Kidney (tissue), 14 donors: Measurements from ENCODE around the gene LTBP1. TPM values are rescaled to one million over a fixed set of nuclear protein-coding genes. Genes with fewer than 3 reads are reported as not detected.
"Not testable (repeated sequence)": the region's sequence is repeated elsewhere in the genome, so short reads cannot be mapped to it uniquely, and the experiment has no call there.

Source experiments
- DNase-seq, 5 donors: peaks; one replicate each; pipeline ENCODE4 v3.0.0-alpha.2; 2013 to 2020
- FAIRE-seq: peaks from 2 replicates; lab custom pipeline; 2012; peaks lifted over from hg19 to GRCh38; lab: Jason Lieb, UNC
- H3K27ac ChIP-seq, 2 donors: one replicate each; pipeline ENCODE4 v1.7.0; 2013; ENCODE audit warnings: low read depth in 2 of 2, low read length in 2 of 2, inconsistent platforms in 1 of 2
- H3K27me3 ChIP-seq: one replicate; pipeline ENCODE4 v1.7.1; 2013; ENCODE audit warnings: low read length, inconsistent platforms; ENCODE audit not compliant: control insufficient read depth, insufficient read depth
- H3K36me3 ChIP-seq, 3 donors: one replicate each; pipeline versions ENCODE4 v1.7.0 to v1.7.1; 2013; ENCODE audit warnings: low read length in 3 of 3, control low read depth in 1 of 3, inconsistent platforms in 1 of 3; ENCODE audit not compliant: insufficient read depth in 3 of 3, control insufficient read depth in 2 of 3
- H3K4me1 ChIP-seq, 3 donors: one replicate each; pipeline versions ENCODE4 v1.7.0 to v1.7.1; 2013; ENCODE audit warnings: low read length in 3 of 3, inconsistent platforms in 1 of 3, low read depth in 1 of 3; ENCODE audit not compliant: control insufficient read depth in 2 of 3, insufficient read depth in 2 of 3
- H3K4me3 ChIP-seq, 3 donors: one replicate each; pipeline versions ENCODE4 v1.7.0 to v1.8.1; 2013; ENCODE audit warnings: low read length in 3 of 3, control low read depth in 1 of 3, inconsistent platforms in 1 of 3
- H3K9ac ChIP-seq, 3 donors: one replicate each; pipeline versions ENCODE4 v1.7.0 to v1.7.1; 2013; ENCODE audit warnings: low read length in 3 of 3, control low read depth in 1 of 3, inconsistent platforms in 1 of 3
- H3K9me3 ChIP-seq, 3 donors: one replicate each; pipeline versions ENCODE4 v1.7.0 to v1.7.1; 2013; ENCODE audit warnings: low read length in 3 of 3, control low read depth in 1 of 3, inconsistent platforms in 1 of 3; ENCODE audit not compliant: control insufficient read depth in 2 of 3, insufficient read depth in 1 of 3
- intact Hi-C: fragments of 100-400 bp; cut with DNase I; formaldehyde crosslinking; loops from one replicate; pipeline ENCODE4 v1.11.1; 2022
- polyA plus RNA-seq: library from polyadenylated mRNA; stranded (reverse); fragments of 350-450 nt; fragmentation: Illumina TruSeq; extraction: RNeasy Lipid Tissue Mini Kit (QIAGEN cat#74804); gene quantifications from one replicate; pipeline ENCODE4 v1.2.3, GENCODE V29; 2014; ENCODE audit warnings: low read depth, low replicate concordance; ENCODE audit not compliant: insufficient read depth
- total RNA-seq: library from RNA; stranded (reverse); fragmentation: NEBNext Ultra II Directional; extraction: Animal tissue kit (Norgen Biotek cat#: 25700); gene quantifications from one replicate; pipeline ENCODE4 v1.2.1, GENCODE V29; 2021
- TF ChIP-seq, protein P1 (sequence below): IDR thresholded peaks from 3 replicates; pipeline ENCODE4 v1.5.1; 2012; ENCODE audit warnings: mild to moderate bottlenecking, moderate library complexity, borderline replicate concordance; ENCODE audit not compliant: insufficient read depth; ENCODE audit errors: extremely low read depth
- donor health status: control.
- donor health status: control.
- donor health status: control.
- donor health status: control.
- donor health status: control.
- donor health status: DM: yes; HTN: yes; CAD: no.
- donor health status: Normal renal cell carcinoma (clear cell type).

LTBP1 gene
- total and polyA plus RNA-seq, 2 donors from 2014 or later, result 9.3 to 39.8 TPM

DNA sequence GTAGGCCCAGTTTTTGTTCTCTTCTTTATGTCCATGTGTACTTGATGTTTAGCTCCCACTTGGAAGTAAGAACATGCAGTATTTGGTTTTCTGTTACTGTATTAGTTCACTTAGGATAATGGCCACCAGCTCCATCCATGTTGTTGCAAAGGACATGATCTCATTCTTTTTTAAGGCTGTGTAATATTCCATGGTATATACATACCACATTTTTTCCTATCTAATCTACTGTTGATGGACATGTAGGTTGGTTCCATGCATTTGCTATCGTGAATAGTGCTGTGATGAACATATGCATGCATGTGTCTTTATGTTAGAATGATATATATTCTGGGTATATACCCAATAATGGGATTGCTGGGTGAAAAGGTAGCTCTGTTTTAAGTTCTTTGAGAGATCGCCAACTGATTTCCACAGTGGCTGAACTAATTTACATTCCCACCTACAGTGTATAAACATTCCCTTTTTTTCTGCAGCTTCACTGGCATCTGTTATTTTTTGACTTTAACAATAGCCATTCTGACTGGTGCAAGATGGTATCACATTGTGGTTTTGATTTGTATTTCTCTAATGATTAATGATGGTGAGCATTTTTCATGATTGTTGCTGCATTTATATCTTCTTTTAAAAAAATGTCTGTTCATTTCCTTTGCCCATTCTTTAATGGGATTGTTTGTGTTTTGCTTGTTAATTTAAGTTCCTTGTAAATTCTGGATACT lies 22.9 kb downstream of the LTBP1 start:
- Histone ChIP-seq H3K27me3 (no peaks in the 10 kb centered on the region), H3K4me3 (no peak overlapping the region), H3K36me3 (no peaks in the 10 kb centered on the region), H3K4me1 (no peaks in the 10 kb centered on the region), H3K27ac (no peak overlapping the region), H3K9ac (no peak overlapping the region), H3K9me3 (peaks cover 0 to under 1% (median 0%) of the 10 kb centered on the region in 3 donors)
- TF ChIP-seq, protein P1, sequence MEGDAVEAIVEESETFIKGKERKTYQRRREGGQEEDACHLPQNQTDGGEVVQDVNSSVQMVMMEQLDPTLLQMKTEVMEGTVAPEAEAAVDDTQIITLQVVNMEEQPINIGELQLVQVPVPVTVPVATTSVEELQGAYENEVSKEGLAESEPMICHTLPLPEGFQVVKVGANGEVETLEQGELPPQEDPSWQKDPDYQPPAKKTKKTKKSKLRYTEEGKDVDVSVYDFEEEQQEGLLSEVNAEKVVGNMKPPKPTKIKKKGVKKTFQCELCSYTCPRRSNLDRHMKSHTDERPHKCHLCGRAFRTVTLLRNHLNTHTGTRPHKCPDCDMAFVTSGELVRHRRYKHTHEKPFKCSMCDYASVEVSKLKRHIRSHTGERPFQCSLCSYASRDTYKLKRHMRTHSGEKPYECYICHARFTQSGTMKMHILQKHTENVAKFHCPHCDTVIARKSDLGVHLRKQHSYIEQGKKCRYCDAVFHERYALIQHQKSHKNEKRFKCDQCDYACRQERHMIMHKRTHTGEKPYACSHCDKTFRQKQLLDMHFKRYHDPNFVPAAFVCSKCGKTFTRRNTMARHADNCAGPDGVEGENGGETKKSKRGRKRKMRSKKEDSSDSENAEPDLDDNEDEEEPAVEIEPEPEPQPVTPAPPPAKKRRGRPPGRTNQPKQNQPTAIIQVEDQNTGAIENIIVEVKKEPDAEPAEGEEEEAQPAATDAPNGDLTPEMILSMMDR, result no peak
- FAIRE-seq, result no peak
- DNase-seq, result no peak
- intact Hi-C loops, result no loop called here

DNA sequence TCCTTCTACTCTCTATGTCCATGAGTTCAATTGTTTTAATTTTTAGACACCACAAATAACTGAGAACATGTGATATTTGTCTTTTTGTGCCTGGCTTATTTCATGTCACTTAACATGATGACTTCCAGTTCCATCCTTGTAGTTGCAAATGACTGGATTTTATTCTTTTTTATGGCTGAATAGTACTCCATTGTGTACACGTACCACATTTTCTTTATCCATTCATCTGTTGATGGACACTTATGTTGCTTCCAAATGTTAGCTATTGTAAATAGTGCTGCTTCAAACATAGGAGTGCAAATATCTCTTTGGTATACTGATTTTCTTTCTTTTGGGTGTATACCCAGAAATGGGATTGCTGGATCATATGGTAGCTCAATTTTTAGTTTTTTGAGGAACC lies 27.0 kb downstream of the LTBP1 start:
- intact Hi-C loops, FAIRE-seq: not testable (repeated sequence)

DNA sequence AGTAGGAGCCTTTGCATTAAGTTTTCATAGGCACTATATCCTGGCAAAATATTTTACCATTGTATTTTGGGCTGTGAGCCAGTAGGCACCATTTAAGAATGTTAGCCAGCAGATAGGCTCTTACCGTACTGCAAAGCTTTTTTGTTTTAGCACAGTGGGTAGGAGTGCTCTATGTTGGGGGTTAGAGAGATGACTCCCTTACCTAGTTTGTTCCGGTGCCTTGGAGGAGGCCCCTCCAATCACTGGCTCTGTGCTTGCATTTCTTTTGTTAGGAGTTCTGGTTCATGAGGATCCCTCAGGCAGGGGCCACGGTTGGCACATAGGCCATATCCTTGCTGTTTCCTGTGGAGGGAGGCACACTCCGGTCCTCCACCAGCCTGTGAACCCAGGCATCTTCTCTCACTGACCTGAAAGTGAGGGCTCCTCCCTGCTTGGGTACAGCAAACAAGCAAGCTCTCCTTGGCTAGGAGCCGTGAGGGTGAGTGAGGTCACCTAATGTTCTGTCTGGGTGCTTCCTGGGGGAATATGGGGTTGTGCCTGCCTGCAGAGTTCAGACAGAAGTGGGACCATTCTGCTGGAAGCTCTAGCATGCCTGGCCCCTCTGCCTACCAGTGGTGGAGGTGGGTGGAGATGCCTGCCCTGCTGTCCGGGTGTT lies 29.8 kb downstream of the LTBP1 start:
- H3K9ac ChIP-seq, result no peak overlapping the region
- no peaks in the 10 kb centered on the region for H3K27me3 ChIP-seq
- no peak overlapping the region for H3K4me3 ChIP-seq
- DNase-seq (no peak), FAIRE-seq (no peak)
- H3K36me3 ChIP-seq, result no peaks in the 10 kb centered on the region
- TF ChIP-seq, protein P1, result no peak
- H3K4me1 ChIP-seq, result no peaks in the 10 kb centered on the region
- intact Hi-C loops, result no loop called here
- peaks cover 0 to 2% (median 0%) of the 10 kb centered on the region in 3 donors for H3K9me3 ChIP-seq
- no peak overlapping the region for H3K27ac ChIP-seq

More for the DNA sequence above, 27.0 kb downstream of the LTBP1 start:
- not testable (repeated sequence) for H3K27ac ChIP-seq, H3K4me1 ChIP-seq, DNase-seq, H3K4me3 ChIP-seq, H3K36me3 ChIP-seq, H3K27me3 ChIP-seq, H3K9ac ChIP-seq, H3K9me3 ChIP-seq

DNA sequence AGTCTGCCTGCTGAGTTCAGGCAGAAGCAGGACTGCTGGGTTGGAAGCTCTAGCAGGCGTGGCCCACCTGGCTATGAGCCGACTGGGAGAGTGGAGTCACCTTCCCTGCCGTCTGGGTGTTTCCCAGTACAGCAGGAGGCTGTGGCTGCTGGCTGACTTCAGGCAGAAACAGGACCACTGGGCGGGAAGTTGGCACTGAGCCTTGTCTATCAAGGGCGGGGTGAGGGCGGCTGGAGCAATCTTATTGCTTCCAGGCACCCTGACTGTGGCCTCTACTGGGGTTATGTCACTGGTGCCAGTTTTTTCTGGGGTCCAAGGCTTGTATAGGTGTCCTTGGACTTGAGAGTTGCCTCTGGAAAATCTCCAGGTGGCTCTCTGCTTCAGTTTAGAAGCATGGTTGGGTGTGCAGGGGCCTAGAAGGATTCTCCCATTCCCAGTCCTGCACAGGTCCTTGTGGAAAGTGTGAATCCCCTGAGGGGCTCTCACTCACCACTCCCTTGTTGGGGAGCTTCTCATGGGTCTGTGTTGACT lies 30.5 kb downstream of the LTBP1 start:
- Histone ChIP-seq H3K9ac (no peak overlapping the region), H3K27me3 (no peaks in the 10 kb centered on the region), H3K4me1 (no peaks in the 10 kb centered on the region), H3K36me3 (no peaks in the 10 kb centered on the region), H3K4me3 (no peak overlapping the region), H3K27ac (no peak overlapping the region), H3K9me3 (peaks cover 0 to 2% (median 0%) of the 10 kb centered on the region in 3 donors)
- FAIRE-seq (no peak), DNase-seq (peak in 1 of 5 donors; percentile 90)
- TF ChIP-seq, protein P1, result no peak
- intact Hi-C loops, result no loop called here
